Liver (tissue), 9 donors: ENCODE measurements around the gene LHX3. TPM values are rescaled to one million over a fixed set of nuclear protein-coding genes. Genes with fewer than 3 reads are reported as not detected.

Source experiments
- DNase-seq: peaks from one replicate; pipeline ENCODE4 v3.0.0-alpha.2; 2017; ENCODE audit warnings: low spot score
- H3K27ac ChIP-seq, 2 donors: one replicate each; pipeline ENCODE4 v1.7.0; 2013; ENCODE audit warnings: inconsistent platforms in 2 of 2, low read length in 2 of 2, control low read depth in 1 of 2, low read depth in 1 of 2, mild to moderate bottlenecking in 1 of 2
- H3K27me3 ChIP-seq, 4 donors: one replicate each; pipeline versions ENCODE4 v1.6.1 to v1.7.0; 2013; ENCODE audit warnings: low read length in 3 of 4, inconsistent platforms in 1 of 4, mild to moderate bottlenecking in 1 of 4, moderate library complexity in 1 of 4; ENCODE audit not compliant: control insufficient read depth in 4 of 4, insufficient read depth in 4 of 4
- H3K36me3 ChIP-seq, 4 donors: one replicate each; pipeline versions ENCODE4 v1.6.1 to v1.7.0; 2013; ENCODE audit warnings: low read length in 3 of 4, mild to moderate bottlenecking in 3 of 4, low read depth in 1 of 4, moderate library complexity in 1 of 4; ENCODE audit not compliant: control insufficient read depth in 4 of 4, insufficient read depth in 3 of 4
- H3K4me1 ChIP-seq, 4 donors: one replicate each; pipeline versions ENCODE4 v1.6.1 to v1.7.0; 2013; ENCODE audit warnings: low read length in 3 of 4, mild to moderate bottlenecking in 3 of 4, moderate library complexity in 1 of 4; ENCODE audit not compliant: control insufficient read depth in 4 of 4, insufficient read depth in 4 of 4
- H3K4me3 ChIP-seq, 3 donors: one replicate each; pipeline versions ENCODE4 v1.6.1 to v1.7.0; 2013; ENCODE audit warnings: low read length in 3 of 3, control low read depth in 1 of 3, low read depth in 1 of 3, mild to moderate bottlenecking in 1 of 3
- H3K9ac ChIP-seq, 2 donors: one replicate each; pipeline ENCODE4 v1.7.0; 2013; ENCODE audit warnings: low read length in 2 of 2, mild to moderate bottlenecking in 2 of 2, moderate library complexity in 2 of 2, control low read depth in 1 of 2, low read depth in 1 of 2
- H3K9me3 ChIP-seq, 4 donors: one replicate each; pipeline versions ENCODE4 v1.6.1 to v1.7.0; 2013; ENCODE audit warnings: low read length in 3 of 4; ENCODE audit not compliant: control insufficient read depth in 4 of 4
- EGR1 ChIP-seq, 2 donors: IDR thresholded peaks; 2 replicates each; pipeline ENCODE4 v1.6.1; 2016 to 2018; ENCODE audit warnings: antibody characterized with exemption in 2 of 2, low read depth in 2 of 2
- FOXA1 ChIP-seq: IDR thresholded peaks from 2 replicates; pipeline ENCODE4 v1.6.1; 2016; ENCODE audit warnings: antibody characterized with exemption
- FOXA2 ChIP-seq: IDR thresholded peaks from 2 replicates; pipeline ENCODE4 v1.6.1; 2016; ENCODE audit warnings: antibody characterized with exemption
- HNF4A ChIP-seq, 2 donors: conservative IDR thresholded peaks; 2 replicates each; pipeline ENCODE4 v1.6.1; 2016; ENCODE audit warnings: antibody characterized with exemption in 2 of 2, mild to moderate bottlenecking in 2 of 2
- HNF4G ChIP-seq: IDR thresholded peaks from 2 replicates; pipeline ENCODE4 v1.6.1; 2016; ENCODE audit warnings: antibody characterized with exemption
- MAX ChIP-seq: IDR thresholded peaks from 2 replicates; pipeline ENCODE4 v1.6.1; 2016; ENCODE audit warnings: antibody characterized with exemption
- NR2F2 ChIP-seq: IDR thresholded peaks from 2 replicates; pipeline ENCODE4 v1.6.1; 2016; ENCODE audit warnings: antibody characterized with exemption
- RXRA ChIP-seq, 2 donors: IDR thresholded peaks; 2 replicates each; pipeline ENCODE4 v1.6.1; 2017 to 2018; ENCODE audit warnings: antibody characterized with exemption in 2 of 2, mild to moderate bottlenecking in 1 of 2
- SP1 ChIP-seq: IDR thresholded peaks from 2 replicates; pipeline ENCODE4 v1.6.1; 2018; ENCODE audit warnings: antibody characterized with exemption, mild to moderate bottlenecking
- TAF1 ChIP-seq: conservative IDR thresholded peaks from 2 replicates; pipeline ENCODE4 v1.6.1; 2016; ENCODE audit warnings: antibody characterized with exemption, mild to moderate bottlenecking
- ZBTB33 ChIP-seq: IDR thresholded peaks from 2 replicates; pipeline ENCODE4 v1.6.1; 2016; ENCODE audit warnings: antibody characterized with exemption
- WGBS: extraction: QIAGEN DNeasy Blood & Tissue Kit; methylation state at CpG from one replicate; pipeline ENCODE4 v1.1.7; 2013; 5-methylcytosine and 5-hydroxymethylcytosine counted together
- polyA plus RNA-seq, 2 donors: library from polyadenylated mRNA; stranded (reverse) in 1 of 2; unstranded in 1 of 2; fragments of 200-250 nt in 1 of 2; fragments of >200 nt in 1 of 2; fragmentation: Nextera tagmentation in 1 of 2; extraction: Ambion mirVana in 1 of 2; gene quantifications; one replicate each; pipeline versions ENCODE4 v1.2.1 to v1.2.3, GENCODE V29; 2013 to 2015
- total RNA-seq, 2 donors: library from RNA; depleted of rRNA; stranded (reverse); fragments of >200 nt; gene quantifications; one replicate each; pipeline ENCODE4 v1.2.3, GENCODE V29; 2014
- TF ChIP-seq, protein P1 (sequence below): fragments of 150-350 bp; IDR thresholded peaks from 2 replicates; pipeline ENCODE4 v1.5.1; 2017; ENCODE audit warnings: improper control_type of control experiment, low read depth, low read length; ENCODE audit not compliant: missing input control
- TF ChIP-seq, protein P2 (sequence below): IDR thresholded peaks from 2 replicates; pipeline ENCODE4 v1.6.1; 2016; ENCODE audit warnings: antibody characterized with exemption
- donor health status: healthy.
- donor health status: healthy.
- donor health status: healthy.
- donor health status: healthy.
- donor health status: healthy.

LHX3 gene
- total and polyA plus RNA-seq, 4 donors: not detected

DNA sequence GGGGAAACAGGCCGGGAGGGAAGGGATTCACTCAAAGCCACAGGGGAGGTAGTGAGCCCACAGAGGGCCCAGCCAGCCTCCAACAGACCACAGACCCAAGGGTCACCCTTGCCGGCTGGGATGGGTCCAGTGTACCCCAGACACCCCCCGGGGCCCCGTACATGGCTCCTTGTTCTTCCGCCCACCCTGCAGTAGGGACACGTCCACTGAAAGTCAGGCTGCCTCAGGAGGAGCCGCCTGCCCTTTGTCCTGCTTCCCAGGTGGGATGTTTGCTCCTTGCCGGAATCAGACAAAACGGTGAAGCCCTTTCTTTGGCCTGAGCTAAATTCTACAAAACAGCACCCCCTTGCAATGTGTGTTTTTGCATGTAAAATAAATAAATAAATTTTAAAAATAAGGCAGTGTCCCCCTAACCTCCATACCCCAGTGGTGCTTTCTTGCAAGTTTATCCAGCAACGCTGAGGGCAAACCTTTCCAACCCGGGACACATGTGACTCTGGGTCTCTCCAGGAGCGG, 25.8 kb downstream of the LHX3 start:
- Histone ChIP-seq H3K4me3 (no peak overlapping the region), H3K27ac (no peak overlapping the region), H3K27me3 (no peaks in the 10 kb centered on the region), H3K36me3 (no peaks in the 10 kb centered on the region), H3K9me3 (no peaks in the 10 kb centered on the region), H3K9ac (no peak overlapping the region), H3K4me1 (no peaks in the 10 kb centered on the region)
- WGBS: 51% methylated on average over 12 of the region's 12 CpGs
- no peak for TF ChIP-seq SP1
- no peak for TF ChIP-seq NR2F2
- no peak for TF ChIP-seq HNF4G
- TF ChIP-seq EGR1 (IDR thresholded peaks at IDR 0.05; ENCODE audit: low read depth in 2 of 2): no peak
- no peak for DNase-seq

- H3K27ac ChIP-seq: no peak overlapping the region
- H3K27me3 ChIP-seq: no peaks in the 10 kb centered on the region
- DNase-seq: no peak
- no peaks in the 10 kb centered on the region for H3K9me3 ChIP-seq
- H3K4me3 ChIP-seq: no peak overlapping the region
- H3K36me3 ChIP-seq: no peaks in the 10 kb centered on the region
- no peaks in the 10 kb centered on the region for H3K4me1 ChIP-seq
- no peak overlapping the region for H3K9ac ChIP-seq
- TF ChIP-seq SP1: no peak
- TF ChIP-seq EGR1 (IDR thresholded peaks at IDR 0.05; ENCODE audit: low read depth in 2 of 2): no peak
- no peak for TF ChIP-seq FOXA1
- no peak for TF ChIP-seq HNF4A (conservative IDR thresholded peaks at IDR 0.05)
- WGBS: 41% methylated on average over 8 of the region's 8 CpGs
These were observed 26.2 kb downstream of the LHX3 start for GRCh38 chr9:136178773-136179075.

GRCh38 chr9:136178061-136178772, 26.7 kb downstream of the LHX3 start:
- Histone ChIP-seq H3K4me3 (no peak overlapping the region), H3K27ac (no peak overlapping the region), H3K4me1 (no peaks in the 10 kb centered on the region), H3K36me3 (no peaks in the 10 kb centered on the region), H3K9ac (no peak overlapping the region), H3K27me3 (peaks cover 0 to 2% (median 0%) of the 10 kb centered on the region in 4 donors), H3K9me3 (no peaks in the 10 kb centered on the region)
- TF ChIP-seq EGR1 (IDR thresholded peaks at IDR 0.05; ENCODE audit: low read depth in 2 of 2) (no peak), RXRA (IDR thresholded peaks at IDR 0.05) (no peak), TAF1 (no peak), HNF4A (conservative IDR thresholded peaks at IDR 0.05) (no peak), FOXA2 (no peak), ZBTB33 (no peak), HNF4G (no peak), SP1 (no peak), FOXA1 (no peak), MAX (no peak)
- TF ChIP-seq, protein P1, sequence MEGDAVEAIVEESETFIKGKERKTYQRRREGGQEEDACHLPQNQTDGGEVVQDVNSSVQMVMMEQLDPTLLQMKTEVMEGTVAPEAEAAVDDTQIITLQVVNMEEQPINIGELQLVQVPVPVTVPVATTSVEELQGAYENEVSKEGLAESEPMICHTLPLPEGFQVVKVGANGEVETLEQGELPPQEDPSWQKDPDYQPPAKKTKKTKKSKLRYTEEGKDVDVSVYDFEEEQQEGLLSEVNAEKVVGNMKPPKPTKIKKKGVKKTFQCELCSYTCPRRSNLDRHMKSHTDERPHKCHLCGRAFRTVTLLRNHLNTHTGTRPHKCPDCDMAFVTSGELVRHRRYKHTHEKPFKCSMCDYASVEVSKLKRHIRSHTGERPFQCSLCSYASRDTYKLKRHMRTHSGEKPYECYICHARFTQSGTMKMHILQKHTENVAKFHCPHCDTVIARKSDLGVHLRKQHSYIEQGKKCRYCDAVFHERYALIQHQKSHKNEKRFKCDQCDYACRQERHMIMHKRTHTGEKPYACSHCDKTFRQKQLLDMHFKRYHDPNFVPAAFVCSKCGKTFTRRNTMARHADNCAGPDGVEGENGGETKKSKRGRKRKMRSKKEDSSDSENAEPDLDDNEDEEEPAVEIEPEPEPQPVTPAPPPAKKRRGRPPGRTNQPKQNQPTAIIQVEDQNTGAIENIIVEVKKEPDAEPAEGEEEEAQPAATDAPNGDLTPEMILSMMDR: no peak
- TF ChIP-seq, protein P2, sequence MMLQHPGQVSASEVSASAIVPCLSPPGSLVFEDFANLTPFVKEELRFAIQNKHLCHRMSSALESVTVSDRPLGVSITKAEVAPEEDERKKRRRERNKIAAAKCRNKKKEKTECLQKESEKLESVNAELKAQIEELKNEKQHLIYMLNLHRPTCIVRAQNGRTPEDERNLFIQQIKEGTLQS: no peak
- WGBS: 83% methylated on average over 21 of the region's 21 CpGs
- DNase-seq: no peak
